ENCODE measurements around the gene STX19. TPM values are rescaled to one million over a fixed set of nuclear protein-coding genes. Genes with fewer than 3 reads are reported as not detected.

The STX19 gene
- total and polyA plus RNA-seq, 2 of the 13 experiments (the other 11 are each of a cell fraction or from before 2014, with no cell fraction given): not detected

DNA sequence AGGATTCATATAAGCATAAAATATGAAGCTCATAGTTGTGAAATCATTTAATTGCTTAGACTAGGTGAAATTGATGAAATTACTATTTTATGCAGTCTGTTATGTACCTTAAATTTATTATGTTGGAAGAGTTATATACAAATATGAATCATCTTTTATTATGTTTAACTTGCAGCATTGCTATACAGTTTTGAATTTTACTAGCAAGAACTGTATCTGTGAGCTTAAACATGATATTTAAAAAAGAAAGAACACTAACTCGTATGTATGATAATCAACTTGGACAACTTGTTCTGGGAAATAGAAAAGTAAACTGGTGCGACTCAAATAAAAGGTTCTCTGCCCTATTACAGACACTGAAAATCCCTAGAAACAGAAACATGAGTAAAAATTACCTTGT is 1.8 kb downstream of the STX19 start:
- BruUV-seq (replicated peaks): no TSS peak
- FAIRE-seq: no peak
- ChIA-PET CTCF (ENCODE audit: low intra/inter-chr PET ratio, low total read pairs) (no interaction called here), POLR2A (no interaction called here)
- DNase-seq (ENCODE audit: low spot score): no peak
- no peak overlapping the region for H3K4me2 ChIP-seq (ENCODE audit: low read depth, low read length)
- in situ Hi-C loops (cut with HindIII; ENCODE audit: extremely low pct_ligation_motif_present, low pct_unique_long_range_greater_than_20kb): no loop called here
- intact Hi-C loops (cut with micrococcal nuclease; ENCODE audit: unreplicated experiment): no loop called here
- no peaks in the 10 kb centered on the region for H3K36me3 ChIP-seq (replicated peaks in 1 of 2; ENCODE audit: control insufficient read depth in 1 of 2, insufficient read depth in 2 of 2, low read length in 2 of 2)
- H2AFZ ChIP-seq (ENCODE audit: low read length): no peak overlapping the region
- TF ChIP-seq, protein P1, sequence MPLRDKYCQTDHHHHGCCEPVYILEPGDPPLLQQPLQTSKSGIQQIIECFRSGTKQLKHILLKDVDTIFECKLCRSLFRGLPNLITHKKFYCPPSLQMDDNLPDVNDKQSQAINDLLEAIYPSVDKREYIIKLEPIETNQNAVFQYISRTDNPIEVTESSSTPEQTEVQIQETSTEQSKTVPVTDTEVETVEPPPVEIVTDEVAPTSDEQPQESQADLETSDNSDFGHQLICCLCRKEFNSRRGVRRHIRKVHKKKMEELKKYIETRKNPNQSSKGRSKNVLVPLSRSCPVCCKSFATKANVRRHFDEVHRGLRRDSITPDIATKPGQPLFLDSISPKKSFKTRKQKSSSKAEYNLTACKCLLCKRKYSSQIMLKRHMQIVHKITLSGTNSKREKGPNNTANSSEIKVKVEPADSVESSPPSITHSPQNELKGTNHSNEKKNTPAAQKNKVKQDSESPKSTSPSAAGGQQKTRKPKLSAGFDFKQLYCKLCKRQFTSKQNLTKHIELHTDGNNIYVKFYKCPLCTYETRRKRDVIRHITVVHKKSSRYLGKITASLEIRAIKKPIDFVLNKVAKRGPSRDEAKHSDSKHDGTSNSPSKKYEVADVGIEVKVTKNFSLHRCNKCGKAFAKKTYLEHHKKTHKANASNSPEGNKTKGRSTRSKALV (CRISPR knock-in tag; IDR thresholded peaks at IDR 0.05): no peak
- TF ChIP-seq PHB2 (IDR thresholded peaks at IDR 0.05; ENCODE audit: partially characterized antibody): no peak
- TF ChIP-seq SMAD9 (CRISPR knock-in tag; IDR thresholded peaks at IDR 0.05): no peak
- no peak for TF ChIP-seq MATR3 (CRISPR knock-in tag; IDR thresholded peaks at IDR 0.05)
- no peak for TF ChIP-seq MYC (CRISPR knock-in tag; IDR thresholded peaks at IDR 0.05; ENCODE audit: borderline replicate concordance)
- TF ChIP-seq NFKBIZ (CRISPR knock-in tag; IDR thresholded peaks at IDR 0.05): no peak
- no peak for TF ChIP-seq ZNF335 (CRISPR knock-in tag; IDR thresholded peaks at IDR 0.05)
- no peaks in the 10 kb centered on the region for H3K9me3 ChIP-seq (ENCODE audit: low read length)
- H3K27me3 ChIP-seq (ENCODE audit: control insufficient read depth in 1 of 2, insufficient read depth in 2 of 2, low read length in 2 of 2): no peaks in the 10 kb centered on the region
- no peak overlapping the region for H3K9ac ChIP-seq (ENCODE audit: insufficient read depth, low read depth, low read length)
- H4K20me1 ChIP-seq (ENCODE audit: insufficient read depth, low read length): no peaks in the 10 kb centered on the region
- H3K79me2 ChIP-seq (ENCODE audit: insufficient read depth, low read length): no peaks in the 10 kb centered on the region
- WGBS (ENCODE audit: low lambda C conversion rate): 91% methylated on average over 2 of the region's 2 CpGs
- H3K4me3 ChIP-seq (replicated peaks in 1 of 3; ENCODE audit: insufficient read depth in 1 of 3, low read depth in 2 of 3, low read length in 3 of 3): no peak overlapping the region
- H3K27ac ChIP-seq (ENCODE audit: extremely low read length, insufficient read depth, low read length): no peak overlapping the region
- H3K4me1 ChIP-seq (ENCODE audit: insufficient read depth, low read length): no peaks in the 10 kb centered on the region
- ATAC-seq: no peak

DNA sequence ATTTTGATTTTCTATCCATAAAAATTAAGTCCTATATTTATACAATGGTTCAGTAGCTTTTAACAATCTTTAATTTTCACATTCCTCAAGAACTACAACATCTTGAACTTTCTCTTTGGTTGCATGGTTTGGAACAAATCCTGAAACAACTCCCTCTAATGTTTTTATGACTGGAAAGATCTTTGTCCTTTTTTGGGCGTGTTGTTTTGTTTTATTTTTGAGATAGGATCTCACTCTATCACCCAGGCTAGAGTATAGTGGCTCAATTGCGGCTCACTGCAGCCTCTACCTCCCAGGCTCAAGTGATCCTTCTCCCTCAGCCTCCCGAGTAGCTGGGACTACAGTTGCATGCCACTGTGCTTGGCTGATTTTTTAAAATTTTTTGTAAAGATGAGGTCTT is 4.0 kb downstream of the STX19 start:
- Histone ChIP-seq H3K4me3 (replicated peaks in 1 of 3; ENCODE audit: insufficient read depth in 1 of 3, low read depth in 2 of 3, low read length in 3 of 3) (no peak overlapping the region), H3K27me3 (ENCODE audit: control insufficient read depth in 1 of 2, insufficient read depth in 2 of 2, low read length in 2 of 2) (no peaks in the 10 kb centered on the region), H3K36me3 (replicated peaks in 1 of 2; ENCODE audit: control insufficient read depth in 1 of 2, insufficient read depth in 2 of 2, low read length in 2 of 2) (no peaks in the 10 kb centered on the region), H3K4me2 (ENCODE audit: low read depth, low read length) (no peak overlapping the region), H3K79me2 (ENCODE audit: insufficient read depth, low read length) (no peaks in the 10 kb centered on the region), H3K27ac (ENCODE audit: extremely low read length, insufficient read depth, low read length) (no peak overlapping the region), H4K20me1 (ENCODE audit: insufficient read depth, low read length) (no peaks in the 10 kb centered on the region), H3K9me3 (ENCODE audit: low read length) (no peaks in the 10 kb centered on the region), H3K4me1 (ENCODE audit: insufficient read depth, low read length) (no peaks in the 10 kb centered on the region), H2AFZ (ENCODE audit: low read length) (no peak overlapping the region), H3K9ac (ENCODE audit: insufficient read depth, low read depth, low read length) (no peak overlapping the region)
- DNase-seq (ENCODE audit: low spot score): no peak
- no peak for FAIRE-seq
- ATAC-seq: no peak
- ChIA-PET POLR2A (no interaction called here), CTCF (ENCODE audit: low intra/inter-chr PET ratio, low total read pairs) (no interaction called here)
- no TSS peak for BruUV-seq (replicated peaks)
- WGBS (ENCODE audit: low lambda C conversion rate): 96% methylated on average over 3 of the region's 3 CpGs
- in situ Hi-C loops (cut with HindIII; ENCODE audit: extremely low pct_ligation_motif_present, low pct_unique_long_range_greater_than_20kb): no loop called here
- intact Hi-C loops (cut with micrococcal nuclease; ENCODE audit: unreplicated experiment): no loop called here
- TF ChIP-seq ZNF235 (CRISPR knock-in tag; IDR thresholded peaks at IDR 0.05; ENCODE audit: borderline replicate concordance) (no peak), ZNF776 (CRISPR knock-in tag; IDR thresholded peaks at IDR 0.05) (no peak), XRCC5 (optimal IDR thresholded peaks at IDR 0.05; ENCODE audit: low read length) (no peak), TMF1 (CRISPR knock-in tag; IDR thresholded peaks at IDR 0.05; ENCODE audit: low read depth) (no peak), ZFP36 (IDR thresholded peaks at IDR 0.05; ENCODE audit: borderline replicate concordance, low read depth, low read length, partially characterized antibody) (no peak), ISX (CRISPR knock-in tag; conservative IDR thresholded peaks at IDR 0.05) (no peak), HOXA3 (CRISPR knock-in tag; IDR thresholded peaks at IDR 0.05) (no peak)
